GM23338 (cell line): ENCODE data around the gene ARID1B. TPM values are rescaled to one million over a fixed set of nuclear protein-coding genes. Genes with fewer than 3 reads are reported as not detected.

Experiments used
- ATAC-seq: fragments of 200-7000 bp; cut with Tn5 transposase; 3 replicates; pipeline ENCODE4 v1.9.1; 2020
- DNase-seq: peaks from one replicate; pipeline ENCODE4 v3.0.0-alpha.2; 2015; ENCODE audit warnings: low spot score
- H2AFZ ChIP-seq: fragments of 200-600 bp; sonication (generic); 2 replicates; pipeline ENCODE4 v1.8.0; 2016; ENCODE audit warnings: antibody characterized with exemption, mild to moderate bottlenecking, moderate library complexity
- H3F3A ChIP-seq: fragments of 200-600 bp; sonication (generic); replicated peaks from 2 replicates; pipeline ENCODE4 v1.8.0; 2017; ENCODE audit warnings: antibody characterized with exemption, mixed run types, low read depth
- H3K27ac ChIP-seq: fragments of 200-600 bp; sonication (generic); 2 replicates; pipeline ENCODE4 v1.6.1; 2016; ENCODE audit warnings: low read depth
- H3K27me3 ChIP-seq: fragments of 200-600 bp; sonication (generic); 2 replicates; pipeline ENCODE4 v1.8.0; 2016; ENCODE audit warnings: mild to moderate bottlenecking, mixed run types, moderate library complexity; ENCODE audit not compliant: insufficient read depth
- H3K36me3 ChIP-seq: fragments of 200-600 bp; sonication (generic); 2 replicates; pipeline ENCODE4 v1.8.0; 2016; ENCODE audit warnings: mild to moderate bottlenecking; ENCODE audit not compliant: insufficient read depth
- H3K4me1 ChIP-seq: fragments of 200-600 bp; sonication (generic); 2 replicates; pipeline ENCODE4 v1.8.0; 2016; ENCODE audit warnings: mild to moderate bottlenecking, moderate library complexity; ENCODE audit not compliant: insufficient read depth
- H3K4me2 ChIP-seq: fragments of 200-600 bp; sonication (generic); 2 replicates; pipeline ENCODE4 v1.7.1; 2017; ENCODE audit warnings: mixed run types
- H3K4me3 ChIP-seq: fragments of 200-600 bp; sonication (generic); 2 replicates; pipeline ENCODE4 v1.6.1; 2016; ENCODE audit warnings: mixed run types
- H3K79me2 ChIP-seq: fragments of 200-600 bp; sonication (generic); replicated peaks from 2 replicates; pipeline ENCODE4 v1.8.0; 2017; ENCODE audit warnings: mild to moderate bottlenecking; ENCODE audit not compliant: insufficient read depth
- H3K9me2 ChIP-seq: fragments of 200-600 bp; sonication (generic); 2 replicates; pipeline ENCODE4 v1.8.0; 2017; ENCODE audit not compliant: insufficient read depth
- H4K20me1 ChIP-seq: fragments of 200-600 bp; sonication (generic); replicated peaks from 2 replicates; pipeline ENCODE4 v1.8.0; 2017; ENCODE audit warnings: mild to moderate bottlenecking; ENCODE audit not compliant: insufficient read depth
- H3K27ac Mint-ChIP-seq: 2 replicates; pipeline ENCODE4 v1.8.0; 2020; ENCODE audit warnings: inconsistent platforms, mild to moderate bottlenecking, moderate library complexity, mixed read lengths
- H3K27me3 Mint-ChIP-seq: 3 replicates; pipeline ENCODE4 v1.8.0; 2022; ENCODE audit warnings: low read depth, mild to moderate bottlenecking, moderate library complexity, mixed read lengths, inconsistent platforms; ENCODE audit not compliant: insufficient read depth, poor library complexity
- H3K36me3 Mint-ChIP-seq: 3 replicates; pipeline ENCODE4 v1.8.0; 2021; ENCODE audit warnings: low read depth, mild to moderate bottlenecking, inconsistent platforms, moderate library complexity, mixed read lengths
- H3K4me1 Mint-ChIP-seq: 3 replicates; pipeline ENCODE4 v1.8.0; 2020; ENCODE audit warnings: mild to moderate bottlenecking, inconsistent platforms, mixed read lengths
- H3K4me3 Mint-ChIP-seq: 3 replicates; pipeline ENCODE4 v1.8.0; 2021; ENCODE audit warnings: moderate library complexity, mild to moderate bottlenecking, inconsistent platforms, mixed read lengths
- H3K9me3 Mint-ChIP-seq: 3 replicates; pipeline ENCODE4 v1.8.0; 2020; ENCODE audit warnings: moderate library complexity, mild to moderate bottlenecking, inconsistent platforms, mixed read lengths
- CREB1 ChIP-seq: fragments of 250-450 bp; sonication (Bioruptor Pico); IDR thresholded peaks from 2 replicates; pipeline ENCODE4 v1.5.0; 2020; ENCODE audit warnings: low read depth, mild to moderate bottlenecking, moderate library complexity
- EZH2 ChIP-seq: fragments of 200-600 bp; sonication (generic); IDR thresholded peaks from one replicate; pipeline ENCODE4 v1.8.0; 2017; ENCODE audit warnings: antibody characterized with exemption, mild to moderate bottlenecking, low read depth; ENCODE audit not compliant: unreplicated experiment
- EZH2phosphoT487 ChIP-seq: fragments of 200-600 bp; sonication (generic); IDR thresholded peaks from one replicate; pipeline ENCODE4 v1.8.1; 2018; ENCODE audit warnings: antibody characterized with exemption; ENCODE audit not compliant: unreplicated experiment
- JUNB ChIP-seq: IDR thresholded peaks from one replicate; pipeline ENCODE4 v1.6.1; 2016; ENCODE audit warnings: antibody characterized with exemption; ENCODE audit not compliant: unreplicated experiment
- NANOG ChIP-seq: IDR thresholded peaks from 2 replicates; pipeline ENCODE4 v1.6.1; 2016; ENCODE audit warnings: antibody characterized with exemption, borderline replicate concordance
- POLR2AphosphoS5 ChIP-seq: IDR thresholded peaks from 2 replicates; pipeline ENCODE4 v1.6.1; 2016; ENCODE audit warnings: antibody characterized with exemption, low read depth
- STAT1 ChIP-seq: IDR thresholded peaks from one replicate; pipeline ENCODE4 v1.6.1; 2016; ENCODE audit warnings: antibody characterized with exemption; ENCODE audit not compliant: unreplicated experiment
- ZNF114 ChIP-seq: fragments of 250-450 bp; sonication (Bioruptor Pico); IDR thresholded peaks from 2 replicates; pipeline ENCODE4 v1.5.0; 2020; ENCODE audit warnings: mild to moderate bottlenecking, moderate library complexity
- ZNF331 ChIP-seq: fragments of 250-450 bp; sonication (Bioruptor Pico); IDR thresholded peaks from 2 replicates; pipeline ENCODE4 v1.5.0; 2020; ENCODE audit warnings: low read depth, mild to moderate bottlenecking, moderate library complexity
- polyA plus RNA-seq: library from polyadenylated mRNA; unstranded; fragments of >200 nt; fragmentation: Nextera tagmentation; extraction: Ambion mirVana; gene quantifications from 2 replicates; pipeline ENCODE4 v1.2.1, GENCODE V29; 2016
- total RNA-seq: library from RNA; depleted of rRNA; stranded (reverse); fragments of >200 nt; shearing (Covaris generic); gene quantifications from 2 replicates; pipeline ENCODE4 v1.2.3, GENCODE V29; 2014
- TF ChIP-seq, protein P1 (sequence below): IDR thresholded peaks from one replicate; pipeline ENCODE4 v1.6.1; 2018; ENCODE audit warnings: antibody characterized with exemption; ENCODE audit not compliant: unreplicated experiment
- TF ChIP-seq, protein P2 (sequence below), 2 experiments: fragments of 200-600 bp in 1 of 2; sonication (generic) in 1 of 2; conservative IDR thresholded peaks; 2 replicates each; pipeline versions ENCODE4 v1.5.1 to v1.6.1; 2016 to 2017; ENCODE audit warnings: antibody characterized with exemption in 2 of 2, low read depth in 2 of 2, mild to moderate bottlenecking in 2 of 2, moderate library complexity in 1 of 2
- TF ChIP-seq, protein P3 (sequence below): IDR thresholded peaks from 2 replicates; pipeline ENCODE4 v1.6.1; 2016; ENCODE audit warnings: antibody characterized with exemption
- TF ChIP-seq, protein P4 (sequence below): fragments of 250-450 bp; sonication (Bioruptor Pico); IDR thresholded peaks from 2 replicates; pipeline ENCODE4 v1.5.0; 2020; ENCODE audit warnings: mild to moderate bottlenecking, moderate library complexity

Gene ARID1B
- total and polyA plus RNA-seq, 2 experiments from 2014 or later: 59.3 to 72.2 TPM

DNA sequence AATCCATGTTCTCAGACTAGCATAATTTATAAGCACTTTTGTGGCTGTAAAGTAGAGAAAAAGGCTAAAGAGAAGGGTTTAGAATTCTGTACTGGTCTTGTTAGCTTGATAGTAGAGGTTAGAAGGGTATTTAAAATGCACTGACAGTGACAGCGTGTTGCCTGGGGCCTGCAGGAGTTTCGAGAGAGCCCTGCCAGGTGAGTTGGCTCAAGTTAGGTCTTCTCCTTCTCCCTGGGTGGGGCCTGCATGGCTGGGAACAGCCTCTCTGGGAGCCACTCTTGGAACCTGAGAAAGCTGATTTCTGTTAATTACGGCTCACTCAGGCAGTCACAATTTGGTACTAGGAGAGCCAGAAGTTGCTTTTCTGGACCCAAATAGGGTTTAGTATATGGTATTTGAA, 103.7 kb downstream of the ARID1B start:
- Mint-ChIP-seq H3K4me1 (peaks cover 72% of the 10 kb centered on the region), H3K27ac (peak overlapping the region; percentile 86), H3K27me3 (peaks cover 9% of the 10 kb centered on the region), H3K4me3 (no peak overlapping the region), H3K36me3 (peaks cover 3% of the 10 kb centered on the region; the same call in 1 of the 3 replicates), H3K9me3 (no peaks in the 10 kb centered on the region)
- peaks cover 100% of the 10 kb centered on the region for H3K79me2 ChIP-seq
- no peak for TF ChIP-seq CREB1 (CRISPR knock-in tag)
- TF ChIP-seq, protein P1, sequence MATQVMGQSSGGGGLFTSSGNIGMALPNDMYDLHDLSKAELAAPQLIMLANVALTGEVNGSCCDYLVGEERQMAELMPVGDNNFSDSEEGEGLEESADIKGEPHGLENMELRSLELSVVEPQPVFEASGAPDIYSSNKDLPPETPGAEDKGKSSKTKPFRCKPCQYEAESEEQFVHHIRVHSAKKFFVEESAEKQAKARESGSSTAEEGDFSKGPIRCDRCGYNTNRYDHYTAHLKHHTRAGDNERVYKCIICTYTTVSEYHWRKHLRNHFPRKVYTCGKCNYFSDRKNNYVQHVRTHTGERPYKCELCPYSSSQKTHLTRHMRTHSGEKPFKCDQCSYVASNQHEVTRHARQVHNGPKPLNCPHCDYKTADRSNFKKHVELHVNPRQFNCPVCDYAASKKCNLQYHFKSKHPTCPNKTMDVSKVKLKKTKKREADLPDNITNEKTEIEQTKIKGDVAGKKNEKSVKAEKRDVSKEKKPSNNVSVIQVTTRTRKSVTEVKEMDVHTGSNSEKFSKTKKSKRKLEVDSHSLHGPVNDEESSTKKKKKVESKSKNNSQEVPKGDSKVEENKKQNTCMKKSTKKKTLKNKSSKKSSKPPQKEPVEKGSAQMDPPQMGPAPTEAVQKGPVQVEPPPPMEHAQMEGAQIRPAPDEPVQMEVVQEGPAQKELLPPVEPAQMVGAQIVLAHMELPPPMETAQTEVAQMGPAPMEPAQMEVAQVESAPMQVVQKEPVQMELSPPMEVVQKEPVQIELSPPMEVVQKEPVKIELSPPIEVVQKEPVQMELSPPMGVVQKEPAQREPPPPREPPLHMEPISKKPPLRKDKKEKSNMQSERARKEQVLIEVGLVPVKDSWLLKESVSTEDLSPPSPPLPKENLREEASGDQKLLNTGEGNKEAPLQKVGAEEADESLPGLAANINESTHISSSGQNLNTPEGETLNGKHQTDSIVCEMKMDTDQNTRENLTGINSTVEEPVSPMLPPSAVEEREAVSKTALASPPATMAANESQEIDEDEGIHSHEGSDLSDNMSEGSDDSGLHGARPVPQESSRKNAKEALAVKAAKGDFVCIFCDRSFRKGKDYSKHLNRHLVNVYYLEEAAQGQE: no peak
- TF ChIP-seq ZNF331 (CRISPR knock-in tag): no peak
- TF ChIP-seq EZH2phosphoT487: no peak
- no peak for TF ChIP-seq NANOG
- TF ChIP-seq, protein P2, sequence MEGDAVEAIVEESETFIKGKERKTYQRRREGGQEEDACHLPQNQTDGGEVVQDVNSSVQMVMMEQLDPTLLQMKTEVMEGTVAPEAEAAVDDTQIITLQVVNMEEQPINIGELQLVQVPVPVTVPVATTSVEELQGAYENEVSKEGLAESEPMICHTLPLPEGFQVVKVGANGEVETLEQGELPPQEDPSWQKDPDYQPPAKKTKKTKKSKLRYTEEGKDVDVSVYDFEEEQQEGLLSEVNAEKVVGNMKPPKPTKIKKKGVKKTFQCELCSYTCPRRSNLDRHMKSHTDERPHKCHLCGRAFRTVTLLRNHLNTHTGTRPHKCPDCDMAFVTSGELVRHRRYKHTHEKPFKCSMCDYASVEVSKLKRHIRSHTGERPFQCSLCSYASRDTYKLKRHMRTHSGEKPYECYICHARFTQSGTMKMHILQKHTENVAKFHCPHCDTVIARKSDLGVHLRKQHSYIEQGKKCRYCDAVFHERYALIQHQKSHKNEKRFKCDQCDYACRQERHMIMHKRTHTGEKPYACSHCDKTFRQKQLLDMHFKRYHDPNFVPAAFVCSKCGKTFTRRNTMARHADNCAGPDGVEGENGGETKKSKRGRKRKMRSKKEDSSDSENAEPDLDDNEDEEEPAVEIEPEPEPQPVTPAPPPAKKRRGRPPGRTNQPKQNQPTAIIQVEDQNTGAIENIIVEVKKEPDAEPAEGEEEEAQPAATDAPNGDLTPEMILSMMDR (conservative IDR thresholded peaks at IDR 0.05; ENCODE audit: low read depth in 2 of 2): no peak
- TF ChIP-seq POLR2AphosphoS5: no peak
- no peak for TF ChIP-seq STAT1
- no peak for TF ChIP-seq ZNF114 (CRISPR knock-in tag)
- TF ChIP-seq EZH2: no peak
- no peak for TF ChIP-seq JUNB
- TF ChIP-seq, protein P3, sequence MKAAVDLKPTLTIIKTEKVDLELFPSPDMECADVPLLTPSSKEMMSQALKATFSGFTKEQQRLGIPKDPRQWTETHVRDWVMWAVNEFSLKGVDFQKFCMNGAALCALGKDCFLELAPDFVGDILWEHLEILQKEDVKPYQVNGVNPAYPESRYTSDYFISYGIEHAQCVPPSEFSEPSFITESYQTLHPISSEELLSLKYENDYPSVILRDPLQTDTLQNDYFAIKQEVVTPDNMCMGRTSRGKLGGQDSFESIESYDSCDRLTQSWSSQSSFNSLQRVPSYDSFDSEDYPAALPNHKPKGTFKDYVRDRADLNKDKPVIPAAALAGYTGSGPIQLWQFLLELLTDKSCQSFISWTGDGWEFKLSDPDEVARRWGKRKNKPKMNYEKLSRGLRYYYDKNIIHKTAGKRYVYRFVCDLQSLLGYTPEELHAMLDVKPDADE: no peak
- TF ChIP-seq, protein P4, sequence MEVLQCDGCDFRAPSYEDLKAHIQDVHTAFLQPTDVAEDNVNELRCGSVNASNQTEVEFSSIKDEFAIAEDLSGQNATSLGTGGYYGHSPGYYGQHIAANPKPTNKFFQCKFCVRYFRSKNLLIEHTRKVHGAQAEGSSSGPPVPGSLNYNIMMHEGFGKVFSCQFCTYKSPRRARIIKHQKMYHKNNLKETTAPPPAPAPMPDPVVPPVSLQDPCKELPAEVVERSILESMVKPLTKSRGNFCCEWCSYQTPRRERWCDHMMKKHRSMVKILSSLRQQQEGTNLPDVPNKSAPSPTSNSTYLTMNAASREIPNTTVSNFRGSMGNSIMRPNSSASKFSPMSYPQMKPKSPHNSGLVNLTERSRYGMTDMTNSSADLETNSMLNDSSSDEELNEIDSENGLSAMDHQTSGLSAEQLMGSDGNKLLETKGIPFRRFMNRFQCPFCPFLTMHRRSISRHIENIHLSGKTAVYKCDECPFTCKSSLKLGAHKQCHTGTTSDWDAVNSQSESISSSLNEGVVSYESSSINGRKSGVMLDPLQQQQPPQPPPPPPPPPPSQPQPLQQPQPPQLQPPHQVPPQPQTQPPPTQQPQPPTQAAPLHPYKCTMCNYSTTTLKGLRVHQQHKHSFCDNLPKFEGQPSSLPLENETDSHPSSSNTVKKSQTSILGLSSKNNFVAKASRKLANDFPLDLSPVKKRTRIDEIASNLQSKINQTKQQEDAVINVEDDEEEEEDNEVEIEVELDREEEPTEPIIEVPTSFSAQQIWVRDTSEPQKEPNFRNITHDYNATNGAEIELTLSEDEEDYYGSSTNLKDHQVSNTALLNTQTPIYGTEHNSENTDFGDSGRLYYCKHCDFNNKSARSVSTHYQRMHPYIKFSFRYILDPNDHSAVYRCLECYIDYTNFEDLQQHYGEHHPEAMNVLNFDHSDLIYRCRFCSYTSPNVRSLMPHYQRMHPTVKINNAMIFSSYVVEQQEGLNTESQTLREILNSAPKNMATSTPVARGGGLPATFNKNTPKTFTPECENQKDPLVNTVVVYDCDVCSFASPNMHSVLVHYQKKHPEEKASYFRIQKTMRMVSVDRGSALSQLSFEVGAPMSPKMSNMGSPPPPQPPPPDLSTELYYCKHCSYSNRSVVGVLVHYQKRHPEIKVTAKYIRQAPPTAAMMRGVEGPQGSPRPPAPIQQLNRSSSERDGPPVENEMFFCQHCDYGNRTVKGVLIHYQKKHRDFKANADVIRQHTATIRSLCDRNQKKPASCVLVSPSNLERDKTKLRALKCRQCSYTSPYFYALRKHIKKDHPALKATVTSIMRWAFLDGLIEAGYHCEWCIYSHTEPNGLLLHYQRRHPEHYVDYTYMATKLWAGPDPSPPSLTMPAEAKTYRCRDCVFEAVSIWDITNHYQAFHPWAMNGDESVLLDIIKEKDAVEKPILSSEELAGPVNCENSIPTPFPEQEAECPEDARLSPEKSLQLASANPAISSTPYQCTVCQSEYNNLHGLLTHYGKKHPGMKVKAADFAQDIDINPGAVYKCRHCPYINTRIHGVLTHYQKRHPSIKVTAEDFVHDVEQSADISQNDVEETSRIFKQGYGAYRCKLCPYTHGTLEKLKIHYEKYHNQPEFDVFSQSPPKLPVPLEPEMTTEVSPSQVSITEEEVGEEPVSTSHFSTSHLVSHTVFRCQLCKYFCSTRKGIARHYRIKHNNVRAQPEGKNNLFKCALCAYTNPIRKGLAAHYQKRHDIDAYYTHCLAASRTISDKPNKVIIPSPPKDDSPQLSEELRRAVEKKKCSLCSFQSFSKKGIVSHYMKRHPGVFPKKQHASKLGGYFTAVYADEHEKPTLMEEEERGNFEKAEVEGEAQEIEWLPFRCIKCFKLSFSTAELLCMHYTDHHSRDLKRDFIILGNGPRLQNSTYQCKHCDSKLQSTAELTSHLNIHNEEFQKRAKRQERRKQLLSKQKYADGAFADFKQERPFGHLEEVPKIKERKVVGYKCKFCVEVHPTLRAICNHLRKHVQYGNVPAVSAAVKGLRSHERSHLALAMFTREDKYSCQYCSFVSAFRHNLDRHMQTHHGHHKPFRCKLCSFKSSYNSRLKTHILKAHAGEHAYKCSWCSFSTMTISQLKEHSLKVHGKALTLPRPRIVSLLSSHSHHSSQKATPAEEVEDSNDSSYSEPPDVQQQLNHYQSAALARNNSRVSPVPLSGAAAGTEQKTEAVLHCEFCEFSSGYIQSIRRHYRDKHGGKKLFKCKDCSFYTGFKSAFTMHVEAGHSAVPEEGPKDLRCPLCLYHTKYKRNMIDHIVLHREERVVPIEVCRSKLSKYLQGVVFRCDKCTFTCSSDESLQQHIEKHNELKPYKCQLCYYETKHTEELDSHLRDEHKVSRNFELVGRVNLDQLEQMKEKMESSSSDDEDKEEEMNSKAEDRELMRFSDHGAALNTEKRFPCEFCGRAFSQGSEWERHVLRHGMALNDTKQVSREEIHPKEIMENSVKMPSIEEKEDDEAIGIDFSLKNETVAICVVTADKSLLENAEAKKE: no peak
- peak; percentile 37 for ATAC-seq
- H4K20me1 ChIP-seq: peaks cover 34% of the 10 kb centered on the region
- H3K27me3 ChIP-seq: no peaks in the 10 kb centered on the region
- H3K4me3 ChIP-seq: no peak overlapping the region
- H3K4me2 ChIP-seq: no peak overlapping the region
- H2AFZ ChIP-seq: no peak overlapping the region
- no peaks in the 10 kb centered on the region for H3K9me2 ChIP-seq
- H3K36me3 ChIP-seq: no peaks in the 10 kb centered on the region
- H3F3A ChIP-seq: no peaks in the 10 kb centered on the region
- peaks cover 61% of the 10 kb centered on the region for H3K4me1 ChIP-seq
- no peak for DNase-seq
- peak overlapping the region; percentile 62; the same call in 1 of the 2 replicates for H3K27ac ChIP-seq
